Loucy (cell line): ENCODE data around the gene CHMP3.

ENCODE experiments used
- H2AFZ ChIP-seq: fragments of 200-600 bp; sonication (generic); 2 replicates; pipeline ENCODE4 v1.6.0; 2016; ENCODE audit warnings: antibody characterized with exemption, mild to moderate bottlenecking, low read length, moderate library complexity
- H3F3A ChIP-seq: fragments of 200-600 bp; 2 replicates; pipeline ENCODE4 v1.6.0; 2016; ENCODE audit warnings: antibody characterized with exemption, low read depth, mild to moderate bottlenecking
- H3K27me3 ChIP-seq: fragments of 200-600 bp; sonication (generic); 2 replicates; pipeline ENCODE4 v1.6.1; 2014; ENCODE audit warnings: low read length, mild to moderate bottlenecking; ENCODE audit not compliant: insufficient read depth, poor library complexity, severe bottlenecking
- H3K36me3 ChIP-seq: fragments of 200-600 bp; sonication (generic); 2 replicates; pipeline ENCODE4 v1.6.1; 2016; ENCODE audit warnings: low read length; ENCODE audit not compliant: insufficient read depth
- H3K4me1 ChIP-seq: fragments of 200-600 bp; sonication (generic); 2 replicates; pipeline ENCODE4 v1.5.1; 2014; ENCODE audit warnings: low read length, mild to moderate bottlenecking; ENCODE audit not compliant: insufficient read depth, poor library complexity, severe bottlenecking
- H3K4me2 ChIP-seq: fragments of 200-600 bp; sonication (generic); 2 replicates; pipeline ENCODE4 v1.6.0; 2014; ENCODE audit warnings: antibody characterized with exemption, low read length, low read depth, mild to moderate bottlenecking; ENCODE audit not compliant: poor library complexity, severe bottlenecking
- H3K4me3 ChIP-seq: fragments of 200-600 bp; sonication (generic); 2 replicates; pipeline ENCODE4 v1.5.1; 2014; ENCODE audit warnings: low read length, mild to moderate bottlenecking, mixed read lengths; ENCODE audit not compliant: poor library complexity, severe bottlenecking
- H3K79me2 ChIP-seq: fragments of 200-600 bp; sonication (generic); 2 replicates; pipeline ENCODE4 v1.6.1; 2014; ENCODE audit warnings: low read length; ENCODE audit not compliant: insufficient read depth
- H3K9ac ChIP-seq: fragments of 200-600 bp; sonication (generic); 2 replicates; pipeline ENCODE4 v1.6.0; 2014; ENCODE audit warnings: mild to moderate bottlenecking, low read depth, low read length, moderate library complexity; ENCODE audit not compliant: poor library complexity, severe bottlenecking
- H3K9me2 ChIP-seq: fragments of 200-600 bp; sonication (generic); replicated peaks from 2 replicates; pipeline ENCODE4 v1.6.1; 2016; ENCODE audit warnings: low read depth, low read length, mixed read lengths
- H3K9me3 ChIP-seq: fragments of 200-600 bp; sonication (generic); 2 replicates; pipeline ENCODE4 v1.6.1; 2014; ENCODE audit warnings: mild to moderate bottlenecking, antibody characterized with exemption, low read length, low read depth; ENCODE audit not compliant: insufficient read depth
- H4K20me1 ChIP-seq: fragments of 200-600 bp; sonication (generic); 2 replicates; pipeline ENCODE4 v1.6.0; 2014; ENCODE audit warnings: antibody characterized with exemption, low read length, mild to moderate bottlenecking; ENCODE audit not compliant: insufficient read depth, poor library complexity, severe bottlenecking
- EZH2phosphoT487 ChIP-seq: fragments of 200-600 bp; IDR thresholded peaks from 2 replicates; pipeline ENCODE4 v1.6.1; 2018; ENCODE audit warnings: antibody characterized with exemption, mild to moderate bottlenecking, moderate library complexity, borderline replicate concordance
- TF ChIP-seq, protein P1 (sequence below): fragments of 200-600 bp; sonication (generic); conservative IDR thresholded peaks from 2 replicates; pipeline ENCODE4 v1.5.1; 2014; ENCODE audit warnings: mild to moderate bottlenecking, antibody characterized with exemption, low read length

The CHMP3 gene

DNA sequence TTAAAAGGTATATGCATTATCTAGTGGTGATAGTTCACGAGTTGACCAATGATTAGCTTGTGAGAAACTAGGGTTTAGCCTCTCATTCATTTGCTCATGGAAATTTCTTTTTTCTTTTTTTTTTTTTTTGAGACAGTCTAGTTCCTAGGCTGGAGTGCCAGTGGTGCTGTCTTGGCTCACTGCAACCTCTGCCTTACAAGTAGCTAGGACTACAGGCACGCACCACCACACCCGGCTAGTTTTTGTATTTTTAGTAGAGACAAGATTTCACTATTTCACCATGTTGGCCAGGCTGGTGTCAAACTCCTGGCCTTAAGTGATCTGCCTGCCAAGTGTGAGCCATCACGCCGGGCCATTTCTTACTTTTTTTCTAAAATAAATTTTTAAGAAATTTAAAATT, 108.1 kb downstream of the CHMP3 start:
- Histone ChIP-seq H3K4me2 (no peak overlapping the region), H3K79me2 (peaks cover 47% of the 10 kb centered on the region)

DNA sequence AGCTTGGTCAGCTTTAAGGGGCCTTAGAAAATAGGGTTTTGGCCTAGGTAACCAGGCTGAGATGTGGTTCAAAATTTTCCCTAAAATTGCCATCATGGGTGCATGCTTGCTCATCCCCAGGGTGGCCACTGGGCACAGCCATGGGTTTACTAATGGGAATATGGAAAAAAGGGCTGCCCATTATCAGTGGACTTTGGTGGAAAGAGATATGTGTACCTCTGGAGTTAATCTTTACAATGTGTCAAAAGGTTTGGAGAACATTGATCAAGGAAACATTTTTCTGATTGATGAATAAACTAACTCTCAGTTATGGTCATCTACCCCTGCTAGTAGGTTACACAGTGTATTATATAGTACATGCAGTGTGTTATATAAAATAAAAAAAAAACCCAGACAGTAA, 109.0 kb downstream of the CHMP3 start:
- peaks cover 4% of the 10 kb centered on the region for H3K4me1 ChIP-seq
- H3K9me2 ChIP-seq, result no peaks in the 10 kb centered on the region
- peaks cover 16% of the 10 kb centered on the region for H4K20me1 ChIP-seq
- TF ChIP-seq, protein P1, sequence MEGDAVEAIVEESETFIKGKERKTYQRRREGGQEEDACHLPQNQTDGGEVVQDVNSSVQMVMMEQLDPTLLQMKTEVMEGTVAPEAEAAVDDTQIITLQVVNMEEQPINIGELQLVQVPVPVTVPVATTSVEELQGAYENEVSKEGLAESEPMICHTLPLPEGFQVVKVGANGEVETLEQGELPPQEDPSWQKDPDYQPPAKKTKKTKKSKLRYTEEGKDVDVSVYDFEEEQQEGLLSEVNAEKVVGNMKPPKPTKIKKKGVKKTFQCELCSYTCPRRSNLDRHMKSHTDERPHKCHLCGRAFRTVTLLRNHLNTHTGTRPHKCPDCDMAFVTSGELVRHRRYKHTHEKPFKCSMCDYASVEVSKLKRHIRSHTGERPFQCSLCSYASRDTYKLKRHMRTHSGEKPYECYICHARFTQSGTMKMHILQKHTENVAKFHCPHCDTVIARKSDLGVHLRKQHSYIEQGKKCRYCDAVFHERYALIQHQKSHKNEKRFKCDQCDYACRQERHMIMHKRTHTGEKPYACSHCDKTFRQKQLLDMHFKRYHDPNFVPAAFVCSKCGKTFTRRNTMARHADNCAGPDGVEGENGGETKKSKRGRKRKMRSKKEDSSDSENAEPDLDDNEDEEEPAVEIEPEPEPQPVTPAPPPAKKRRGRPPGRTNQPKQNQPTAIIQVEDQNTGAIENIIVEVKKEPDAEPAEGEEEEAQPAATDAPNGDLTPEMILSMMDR, result no peak
- no peak for TF ChIP-seq EZH2phosphoT487
- no peak overlapping the region for H3K4me3 ChIP-seq
- H3K79me2 ChIP-seq, result peaks cover 53% of the 10 kb centered on the region
- no peaks in the 10 kb centered on the region for H3K9me3 ChIP-seq
- H3F3A ChIP-seq, result no peaks in the 10 kb centered on the region
- no peak overlapping the region for H3K4me2 ChIP-seq
- H3K9ac ChIP-seq, result no peak overlapping the region
- H3K27me3 ChIP-seq, result no peaks in the 10 kb centered on the region
- H3K36me3 ChIP-seq, result peaks cover 99% of the 10 kb centered on the region
- H2AFZ ChIP-seq, result no peak overlapping the region

More for the DNA sequence above, 108.1 kb downstream of the CHMP3 start:
- no peak overlapping the region for H2AFZ ChIP-seq
- H3F3A ChIP-seq, result no peaks in the 10 kb centered on the region
- no peaks in the 10 kb centered on the region for H3K9me3 ChIP-seq
- H3K4me3 ChIP-seq, result no peak overlapping the region
- TF ChIP-seq, protein P1, result no peak
- no peak for TF ChIP-seq EZH2phosphoT487
- H3K9ac ChIP-seq, result no peak overlapping the region
- no peaks in the 10 kb centered on the region for H3K27me3 ChIP-seq
- peaks cover 99% of the 10 kb centered on the region for H3K36me3 ChIP-seq
- no peaks in the 10 kb centered on the region for H3K9me2 ChIP-seq
- peaks cover 12% of the 10 kb centered on the region for H4K20me1 ChIP-seq
- H3K4me1 ChIP-seq, result no peaks in the 10 kb centered on the region

DNA sequence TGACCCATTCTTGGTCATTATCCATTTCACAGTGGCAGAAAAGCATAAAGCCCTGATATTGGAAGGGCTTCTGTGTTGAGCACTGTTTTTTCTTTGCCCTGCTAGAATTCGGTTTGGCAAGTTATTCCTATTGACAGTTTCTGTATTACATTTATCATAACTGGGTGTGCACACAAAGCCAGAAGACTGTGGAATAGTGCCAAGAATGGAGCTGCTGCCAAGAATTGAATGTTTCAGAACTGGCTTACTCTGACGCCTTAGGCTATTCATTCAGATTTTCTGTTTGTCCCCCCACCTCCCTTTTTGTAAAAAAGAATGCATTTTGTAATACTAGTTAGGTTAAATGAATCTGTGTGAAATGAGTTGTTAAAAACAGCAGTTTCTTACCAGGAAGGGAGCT, 109.4 kb downstream of the CHMP3 start:
- peaks cover 20% of the 10 kb centered on the region for H4K20me1 ChIP-seq
- no peak overlapping the region for H3K9ac ChIP-seq

More for the DNA sequence above, 109.4 kb downstream of the CHMP3 start:
- Histone ChIP-seq H3K4me3 (no peak overlapping the region), H3K79me2 (peaks cover 55% of the 10 kb centered on the region), H3K27me3 (no peaks in the 10 kb centered on the region), H3K9me3 (no peaks in the 10 kb centered on the region), H3K36me3 (peaks cover 98% of the 10 kb centered on the region), H3K4me1 (peaks cover 6% of the 10 kb centered on the region), H3K9me2 (no peaks in the 10 kb centered on the region), H3K4me2 (no peak overlapping the region), H2AFZ (no peak overlapping the region), H3F3A (no peaks in the 10 kb centered on the region)
- TF ChIP-seq, protein P1, result no peak
- no peak for TF ChIP-seq EZH2phosphoT487
